ENCODE measurements around the gene PTP4A2. TPM values are rescaled to one million over a fixed set of nuclear protein-coding genes. Genes with fewer than 3 reads are reported as not detected.

The PTP4A2 gene
- total and polyA plus RNA-seq, 2 of the 8 experiments (the other 6 are each of a cell fraction or from before 2014, with no cell fraction given): 87.4 to 214 TPM

DNA sequence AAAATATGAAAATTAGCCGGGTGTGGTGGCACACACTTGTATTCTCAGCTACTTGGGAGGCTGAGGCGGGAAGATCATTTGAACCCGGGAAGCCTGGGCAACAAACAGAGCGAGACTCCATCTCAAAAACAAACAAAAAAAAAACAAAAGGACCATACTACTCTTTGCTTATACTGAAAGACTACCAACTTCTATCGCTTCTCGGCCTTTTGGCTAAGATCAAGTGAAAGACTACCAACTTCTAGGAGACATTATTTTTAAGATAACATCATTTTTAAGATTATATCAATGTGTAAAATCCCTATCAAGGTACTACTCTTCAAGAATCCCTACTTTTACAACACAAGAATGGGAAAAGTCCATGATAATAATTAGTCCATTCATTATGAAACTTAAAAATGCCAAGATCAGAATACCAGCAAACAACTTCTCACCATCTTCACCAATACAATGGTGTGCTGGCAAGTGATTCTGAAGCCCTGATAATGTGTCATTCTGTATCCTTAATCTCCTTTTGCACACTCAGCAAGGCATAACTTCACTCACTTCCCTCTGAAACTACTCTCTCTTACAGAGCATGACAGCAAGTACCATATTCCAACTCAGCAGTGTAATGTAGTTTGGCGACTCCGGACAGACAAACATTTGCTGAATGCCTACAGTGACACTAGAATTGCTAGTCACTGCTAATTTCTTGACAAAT is 1.7 kb downstream of the PTP4A2 start (continued):
- TF ChIP-seq ATF2 (IDR thresholded peaks at IDR 0.05; ENCODE audit: low read length): no peak
- no peak for TF ChIP-seq SIN3A (conservative IDR thresholded peaks at IDR 0.05 in 1 of 2, IDR thresholded peaks at IDR 0.05 in 1 of 2; ENCODE audit: low read depth in 1 of 2, low read length in 2 of 2)
- no peak for TF ChIP-seq CTBP2 (IDR thresholded peaks at IDR 0.05; ENCODE audit: borderline replicate concordance, insufficient read depth, insufficient read length, low read length)
- TF ChIP-seq SIX5 (IDR thresholded peaks at IDR 0.05; ENCODE audit: low read depth, low read length): no peak
- TF ChIP-seq KDM4A (IDR thresholded peaks at IDR 0.05; ENCODE audit: low read depth, low read length, severe bottlenecking): no peak
- no peak for TF ChIP-seq BRCA1 (IDR thresholded peaks at IDR 0.05; ENCODE audit: low read depth, low read length)
- TF ChIP-seq NANOG (IDR thresholded peaks at IDR 0.05; ENCODE audit: insufficient read depth, low read depth, low read length, poor library complexity, severe bottlenecking): no peak
